GM12872 (cell line): ENCODE data around the gene GBE1.

Source experiments
- TF ChIP-seq, protein P1 (sequence below): IDR thresholded peaks from 3 replicates; pipeline ENCODE4 v1.5.1; 2011; ENCODE audit warnings: low read depth, mild to moderate bottlenecking, low read length, moderate library complexity; ENCODE audit not compliant: insufficient read depth

Gene GBE1

DNA sequence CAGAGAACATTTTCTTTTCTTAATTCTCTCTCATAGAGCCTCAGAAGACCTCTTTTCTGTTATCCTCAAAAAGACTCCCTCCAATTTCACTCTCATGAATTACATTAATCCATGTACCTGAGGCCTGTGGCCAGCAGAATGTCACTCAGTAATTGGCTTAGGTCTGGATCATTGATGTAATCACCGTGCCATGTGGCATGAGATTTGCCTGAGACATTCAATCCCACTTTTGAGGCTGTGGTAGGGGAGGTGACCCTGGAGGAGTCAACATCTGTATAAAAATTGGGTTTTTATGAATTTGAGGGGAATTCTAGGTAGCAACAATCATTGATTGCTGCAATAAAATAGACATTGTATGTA lies 295.3 kb downstream of the GBE1 start:
- TF ChIP-seq, protein P1, sequence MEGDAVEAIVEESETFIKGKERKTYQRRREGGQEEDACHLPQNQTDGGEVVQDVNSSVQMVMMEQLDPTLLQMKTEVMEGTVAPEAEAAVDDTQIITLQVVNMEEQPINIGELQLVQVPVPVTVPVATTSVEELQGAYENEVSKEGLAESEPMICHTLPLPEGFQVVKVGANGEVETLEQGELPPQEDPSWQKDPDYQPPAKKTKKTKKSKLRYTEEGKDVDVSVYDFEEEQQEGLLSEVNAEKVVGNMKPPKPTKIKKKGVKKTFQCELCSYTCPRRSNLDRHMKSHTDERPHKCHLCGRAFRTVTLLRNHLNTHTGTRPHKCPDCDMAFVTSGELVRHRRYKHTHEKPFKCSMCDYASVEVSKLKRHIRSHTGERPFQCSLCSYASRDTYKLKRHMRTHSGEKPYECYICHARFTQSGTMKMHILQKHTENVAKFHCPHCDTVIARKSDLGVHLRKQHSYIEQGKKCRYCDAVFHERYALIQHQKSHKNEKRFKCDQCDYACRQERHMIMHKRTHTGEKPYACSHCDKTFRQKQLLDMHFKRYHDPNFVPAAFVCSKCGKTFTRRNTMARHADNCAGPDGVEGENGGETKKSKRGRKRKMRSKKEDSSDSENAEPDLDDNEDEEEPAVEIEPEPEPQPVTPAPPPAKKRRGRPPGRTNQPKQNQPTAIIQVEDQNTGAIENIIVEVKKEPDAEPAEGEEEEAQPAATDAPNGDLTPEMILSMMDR, result no peak

GRCh38 chr3:81465510-81466200 lies 295.8 kb downstream of the GBE1 start:
- TF ChIP-seq, protein P1, result no peak

GRCh38 chr3:81463781-81464180 lies 297.7 kb downstream of the GBE1 start:
- TF ChIP-seq, protein P1, result no peak

DNA sequence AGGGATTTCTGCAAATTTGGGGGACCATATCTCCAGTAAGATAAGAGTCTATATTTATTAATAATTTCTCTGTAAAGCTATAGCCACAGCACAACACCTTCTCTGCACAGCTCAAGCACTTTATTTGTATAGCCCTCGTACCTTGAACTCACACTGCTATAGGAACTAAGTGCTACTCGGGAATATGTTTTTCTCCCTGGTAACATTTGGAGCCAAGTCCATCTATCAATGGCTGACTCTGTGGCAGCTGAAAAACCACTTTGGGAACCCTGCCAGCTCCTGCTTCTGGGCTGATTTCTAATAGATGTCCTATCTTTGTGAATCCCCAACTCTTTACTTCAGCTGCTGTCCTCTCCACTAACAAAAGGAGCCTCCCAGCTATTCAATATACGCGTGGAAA lies 298.5 kb downstream of the GBE1 start:
- TF ChIP-seq, protein P1, result no peak

DNA sequence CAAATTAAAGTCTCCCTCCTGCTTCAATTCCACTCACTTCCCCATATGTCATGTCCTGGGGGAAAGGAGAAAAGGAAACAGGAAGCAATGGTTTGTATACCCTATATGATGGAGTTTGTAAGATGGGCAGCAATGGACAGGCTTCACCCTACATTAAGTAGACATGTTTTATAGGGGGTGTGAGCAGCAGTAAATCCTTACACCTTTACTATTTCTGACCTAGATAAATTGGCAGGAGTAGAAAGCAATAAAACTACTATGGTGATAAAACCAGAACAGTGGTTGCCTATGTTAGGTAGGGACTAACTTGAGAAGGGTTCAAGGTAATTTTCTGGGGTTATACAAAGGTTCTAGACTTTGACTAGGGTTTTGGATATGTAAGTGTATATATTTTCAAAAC lies 301.7 kb downstream of the GBE1 start:
- TF ChIP-seq, protein P1, result no peak

DNA sequence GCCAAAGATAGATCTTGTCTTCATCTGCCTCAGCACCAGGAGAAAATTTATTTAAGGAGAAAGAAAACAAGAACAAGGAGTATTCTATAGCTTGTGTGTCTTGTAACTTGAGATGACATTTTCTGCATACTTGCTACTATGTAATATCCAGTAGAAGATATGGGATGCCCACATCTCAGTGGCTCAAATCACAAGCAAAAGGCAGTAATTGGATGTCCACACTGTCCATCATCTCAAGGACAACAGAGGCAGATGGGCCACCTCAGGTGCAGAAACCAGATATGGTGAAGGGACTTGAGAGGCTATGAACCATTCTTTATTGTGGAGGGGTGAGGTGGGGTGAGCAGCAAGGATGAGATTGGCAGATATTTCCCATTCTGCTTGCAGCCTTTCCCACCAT lies 309.0 kb downstream of the GBE1 start:
- TF ChIP-seq, protein P1, result no peak

- TF ChIP-seq, protein P1, result no peak
Observed at GRCh38 chr3:81451611-81452010, 309.8 kb downstream of the GBE1 start.
